GM23338 (cell line): Measurements from ENCODE around the gene PNKP. TPM values are rescaled to one million over a fixed set of nuclear protein-coding genes. Genes with fewer than 3 reads are reported as not detected.

ENCODE experiments used
- ATAC-seq: fragments of 200-7000 bp; cut with Tn5 transposase; 3 replicates; pipeline ENCODE4 v1.9.1; 2020
- DNase-seq: peaks from one replicate; pipeline ENCODE4 v3.0.0-alpha.2; 2015; ENCODE audit warnings: low spot score
- H2AFZ ChIP-seq: fragments of 200-600 bp; sonication (generic); 2 replicates; pipeline ENCODE4 v1.8.0; 2016; ENCODE audit warnings: antibody characterized with exemption, mild to moderate bottlenecking, moderate library complexity
- H3F3A ChIP-seq: fragments of 200-600 bp; sonication (generic); replicated peaks from 2 replicates; pipeline ENCODE4 v1.8.0; 2017; ENCODE audit warnings: antibody characterized with exemption, mixed run types, low read depth
- H3K27ac ChIP-seq: fragments of 200-600 bp; sonication (generic); 2 replicates; pipeline ENCODE4 v1.6.1; 2016; ENCODE audit warnings: low read depth
- H3K27me3 ChIP-seq: fragments of 200-600 bp; sonication (generic); 2 replicates; pipeline ENCODE4 v1.8.0; 2016; ENCODE audit warnings: mild to moderate bottlenecking, mixed run types, moderate library complexity; ENCODE audit not compliant: insufficient read depth
- H3K36me3 ChIP-seq: fragments of 200-600 bp; sonication (generic); 2 replicates; pipeline ENCODE4 v1.8.0; 2016; ENCODE audit warnings: mild to moderate bottlenecking; ENCODE audit not compliant: insufficient read depth
- H3K4me1 ChIP-seq: fragments of 200-600 bp; sonication (generic); 2 replicates; pipeline ENCODE4 v1.8.0; 2016; ENCODE audit warnings: mild to moderate bottlenecking, moderate library complexity; ENCODE audit not compliant: insufficient read depth
- H3K4me2 ChIP-seq: fragments of 200-600 bp; sonication (generic); 2 replicates; pipeline ENCODE4 v1.7.1; 2017; ENCODE audit warnings: mixed run types
- H3K4me3 ChIP-seq: fragments of 200-600 bp; sonication (generic); 2 replicates; pipeline ENCODE4 v1.6.1; 2016; ENCODE audit warnings: mixed run types
- H3K79me2 ChIP-seq: fragments of 200-600 bp; sonication (generic); replicated peaks from 2 replicates; pipeline ENCODE4 v1.8.0; 2017; ENCODE audit warnings: mild to moderate bottlenecking; ENCODE audit not compliant: insufficient read depth
- H3K9me2 ChIP-seq: fragments of 200-600 bp; sonication (generic); 2 replicates; pipeline ENCODE4 v1.8.0; 2017; ENCODE audit not compliant: insufficient read depth
- H4K20me1 ChIP-seq: fragments of 200-600 bp; sonication (generic); replicated peaks from 2 replicates; pipeline ENCODE4 v1.8.0; 2017; ENCODE audit warnings: mild to moderate bottlenecking; ENCODE audit not compliant: insufficient read depth
- H3K27ac Mint-ChIP-seq: 2 replicates; pipeline ENCODE4 v1.8.0; 2020; ENCODE audit warnings: inconsistent platforms, mild to moderate bottlenecking, moderate library complexity, mixed read lengths
- H3K27me3 Mint-ChIP-seq: 3 replicates; pipeline ENCODE4 v1.8.0; 2022; ENCODE audit warnings: low read depth, mild to moderate bottlenecking, moderate library complexity, mixed read lengths, inconsistent platforms; ENCODE audit not compliant: insufficient read depth, poor library complexity
- H3K36me3 Mint-ChIP-seq: 3 replicates; pipeline ENCODE4 v1.8.0; 2021; ENCODE audit warnings: low read depth, mild to moderate bottlenecking, inconsistent platforms, moderate library complexity, mixed read lengths
- H3K4me1 Mint-ChIP-seq: 3 replicates; pipeline ENCODE4 v1.8.0; 2020; ENCODE audit warnings: mild to moderate bottlenecking, inconsistent platforms, mixed read lengths
- H3K4me3 Mint-ChIP-seq: 3 replicates; pipeline ENCODE4 v1.8.0; 2021; ENCODE audit warnings: moderate library complexity, mild to moderate bottlenecking, inconsistent platforms, mixed read lengths
- H3K9me3 Mint-ChIP-seq: 3 replicates; pipeline ENCODE4 v1.8.0; 2020; ENCODE audit warnings: moderate library complexity, mild to moderate bottlenecking, inconsistent platforms, mixed read lengths
- EZH2phosphoT487 ChIP-seq: fragments of 200-600 bp; sonication (generic); IDR thresholded peaks from one replicate; pipeline ENCODE4 v1.8.1; 2018; ENCODE audit warnings: antibody characterized with exemption; ENCODE audit not compliant: unreplicated experiment
- NANOG ChIP-seq: IDR thresholded peaks from 2 replicates; pipeline ENCODE4 v1.6.1; 2016; ENCODE audit warnings: antibody characterized with exemption, borderline replicate concordance
- POLR2AphosphoS5 ChIP-seq: IDR thresholded peaks from 2 replicates; pipeline ENCODE4 v1.6.1; 2016; ENCODE audit warnings: antibody characterized with exemption, low read depth
- ZNF114 ChIP-seq: fragments of 250-450 bp; sonication (Bioruptor Pico); IDR thresholded peaks from 2 replicates; pipeline ENCODE4 v1.5.0; 2020; ENCODE audit warnings: mild to moderate bottlenecking, moderate library complexity
- ZNF462 ChIP-seq: fragments of 250-450 bp; sonication (Bioruptor Pico); IDR thresholded peaks from 2 replicates; pipeline ENCODE4 v1.5.0; 2020; ENCODE audit warnings: mild to moderate bottlenecking, moderate library complexity
- polyA plus RNA-seq: library from polyadenylated mRNA; unstranded; fragments of >200 nt; fragmentation: Nextera tagmentation; extraction: Ambion mirVana; gene quantifications from 2 replicates; pipeline ENCODE4 v1.2.1, GENCODE V29; 2016
- total RNA-seq: library from RNA; depleted of rRNA; stranded (reverse); fragments of >200 nt; shearing (Covaris generic); gene quantifications from 2 replicates; pipeline ENCODE4 v1.2.3, GENCODE V29; 2014
- TF ChIP-seq, protein P1 (sequence below): IDR thresholded peaks from 2 replicates; pipeline ENCODE4 v1.6.1; 2016; ENCODE audit warnings: antibody characterized with exemption

PNKP gene
- total and polyA plus RNA-seq, 2 experiments from 2014 or later = 99.6 to 109 TPM

GRCh38 chr19:49878744-49879070 is 11.3 kb upstream of the PNKP start:
- no peaks in the 10 kb centered on the region for H3K27me3 ChIP-seq
- ATAC-seq = no peak
- no peaks in the 10 kb centered on the region for H3K9me2 ChIP-seq
- H3F3A ChIP-seq = peaks cover 17% of the 10 kb centered on the region; the same call in 1 of the 2 replicates
- H3K36me3 Mint-ChIP-seq = peaks cover 59% of the 10 kb centered on the region
- H3K27ac Mint-ChIP-seq = no peak overlapping the region; the same call in 1 of the 2 replicates
- H3K4me2 ChIP-seq = peak overlapping the region; percentile 92
- DNase-seq = no peak
- H3K27ac ChIP-seq = peak overlapping the region; percentile 96
- peaks cover 28% of the 10 kb centered on the region for H3K36me3 ChIP-seq
- no peak overlapping the region for H2AFZ ChIP-seq
- peaks cover 16% of the 10 kb centered on the region; the same call in 1 of the 2 replicates for H3K4me1 ChIP-seq
- no peak overlapping the region for H3K4me3 Mint-ChIP-seq
- H3K4me3 ChIP-seq = peak overlapping the region; percentile 63
- peaks cover 18% of the 10 kb centered on the region for H3K27me3 Mint-ChIP-seq
- peaks cover 26% of the 10 kb centered on the region for H3K4me1 Mint-ChIP-seq
- H4K20me1 ChIP-seq = peaks cover 8% of the 10 kb centered on the region
- H3K79me2 ChIP-seq = peaks cover 38% of the 10 kb centered on the region
- H3K9me3 Mint-ChIP-seq = peaks cover 3% of the 10 kb centered on the region; the same call in 1 of the 3 replicates
- no peak for TF ChIP-seq EZH2phosphoT487
- TF ChIP-seq ZNF462 (CRISPR knock-in tag) = no peak

DNA sequence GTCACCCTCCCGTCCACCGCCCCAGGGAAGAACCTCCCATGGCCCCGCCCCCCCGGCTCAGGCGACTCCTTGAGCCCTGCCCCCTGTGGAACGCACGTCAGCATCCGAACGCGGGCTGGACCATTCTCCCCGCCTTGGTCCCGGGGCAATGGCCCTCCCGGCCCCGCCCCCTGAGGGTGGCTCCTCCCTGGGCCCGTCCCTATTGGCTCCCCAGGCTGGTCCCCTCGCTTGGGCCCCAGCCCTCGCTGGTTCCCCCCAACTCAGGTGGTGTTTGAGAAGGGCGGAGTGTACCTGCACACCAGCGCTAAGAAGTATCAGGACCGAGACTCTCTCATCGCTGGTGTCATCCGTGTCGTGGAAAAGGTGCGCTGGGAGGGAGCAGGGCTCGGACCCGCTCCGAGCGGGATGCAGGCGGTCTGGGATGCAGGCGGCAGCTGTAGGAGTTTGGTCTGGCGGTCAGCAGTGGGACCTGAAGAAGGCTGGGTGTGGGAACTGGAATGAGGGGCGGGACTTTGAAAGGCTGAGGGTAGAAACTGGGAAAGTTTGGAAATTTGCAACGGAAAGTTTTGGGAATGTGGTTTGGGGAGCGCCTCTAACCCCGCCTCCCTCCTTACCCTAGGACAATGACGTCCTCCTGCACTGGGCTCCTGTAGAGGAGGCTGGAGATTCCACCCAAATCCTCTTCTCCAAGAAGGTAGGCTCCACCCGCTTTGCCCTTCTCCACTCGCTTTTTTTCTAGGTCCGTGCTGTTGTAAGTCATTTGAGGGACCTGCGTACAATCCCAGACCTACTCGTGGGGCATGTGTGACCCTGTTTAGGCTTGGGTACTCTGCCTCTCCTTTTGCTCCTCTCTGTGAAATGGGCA is 10.7 kb upstream of the PNKP start:
- peaks cover 18% of the 10 kb centered on the region for H3K27me3 Mint-ChIP-seq
- peak overlapping the region; percentile 63 for H3K4me3 ChIP-seq
- H3K4me1 Mint-ChIP-seq = peaks cover 26% of the 10 kb centered on the region
- peaks cover 38% of the 10 kb centered on the region for H3K79me2 ChIP-seq
- DNase-seq = peak; percentile 99
- no peaks in the 10 kb centered on the region for H3K27me3 ChIP-seq
- H3K27ac ChIP-seq = peak overlapping the region; percentile 96
- no peaks in the 10 kb centered on the region for H3K9me2 ChIP-seq
- TF ChIP-seq ZNF114 (CRISPR knock-in tag) (no peak), POLR2AphosphoS5 (peak; percentile 70; the same call in 1 of the 2 replicates), NANOG (no peak)
- TF ChIP-seq, protein P1, sequence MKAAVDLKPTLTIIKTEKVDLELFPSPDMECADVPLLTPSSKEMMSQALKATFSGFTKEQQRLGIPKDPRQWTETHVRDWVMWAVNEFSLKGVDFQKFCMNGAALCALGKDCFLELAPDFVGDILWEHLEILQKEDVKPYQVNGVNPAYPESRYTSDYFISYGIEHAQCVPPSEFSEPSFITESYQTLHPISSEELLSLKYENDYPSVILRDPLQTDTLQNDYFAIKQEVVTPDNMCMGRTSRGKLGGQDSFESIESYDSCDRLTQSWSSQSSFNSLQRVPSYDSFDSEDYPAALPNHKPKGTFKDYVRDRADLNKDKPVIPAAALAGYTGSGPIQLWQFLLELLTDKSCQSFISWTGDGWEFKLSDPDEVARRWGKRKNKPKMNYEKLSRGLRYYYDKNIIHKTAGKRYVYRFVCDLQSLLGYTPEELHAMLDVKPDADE = no peak
- ATAC-seq = peak; percentile 73
- H2AFZ ChIP-seq = no peak overlapping the region
- peaks cover 53% of the 10 kb centered on the region for H3K36me3 Mint-ChIP-seq
- no peak overlapping the region for H3K4me3 Mint-ChIP-seq
- H3K4me1 ChIP-seq = peaks cover 16% of the 10 kb centered on the region; the same call in 1 of the 2 replicates
- peaks cover under 1% of the 10 kb centered on the region; the same call in 1 of the 3 replicates for H3K9me3 Mint-ChIP-seq
- H3F3A ChIP-seq = peaks cover 17% of the 10 kb centered on the region; the same call in 1 of the 2 replicates
- peak overlapping the region; percentile 92 for H3K4me2 ChIP-seq
- H3K27ac Mint-ChIP-seq = no peak overlapping the region; the same call in 1 of the 2 replicates
- H4K20me1 ChIP-seq = peaks cover 8% of the 10 kb centered on the region
- H3K36me3 ChIP-seq = peaks cover 25% of the 10 kb centered on the region
